ENCODE measurements around the gene ZBP1.
"Not testable (repeated sequence)": the region's sequence is repeated elsewhere in the genome, so short reads cannot be mapped to it uniquely, and the experiment has no call there.

The ZBP1 gene

GRCh38 chr20:57647933-57648785 is 27.9 kb upstream of the ZBP1 start:
- peaks cover 5% of the 10 kb centered on the region for H3K9me3 Mint-ChIP-seq
- peaks cover 3% of the 10 kb centered on the region for H3K36me3 Mint-ChIP-seq (ENCODE audit: insufficient read depth)
- ATAC-seq (replicated peaks; ENCODE audit: extremely low read depth, poor library complexity, severe bottlenecking), result no peak
- peaks cover 5% of the 10 kb centered on the region for H3K4me1 Mint-ChIP-seq
- DNase-seq (ENCODE audit: low spot score in 2 of 2), result no peak
- H3K27me3 Mint-ChIP-seq, result peaks cover 21% of the 10 kb centered on the region
- H3K4me3 Mint-ChIP-seq, result no peak overlapping the region
- no peak overlapping the region for H3K27ac Mint-ChIP-seq (ENCODE audit: low read depth)

GRCh38 chr20:57647006-57647932 is 27.0 kb upstream of the ZBP1 start:
- peaks cover 21% of the 10 kb centered on the region for H3K27me3 Mint-ChIP-seq
- H3K9me3 Mint-ChIP-seq, result peaks cover 5% of the 10 kb centered on the region
- no peak overlapping the region for H3K4me3 Mint-ChIP-seq
- no peak overlapping the region for H3K27ac Mint-ChIP-seq (ENCODE audit: low read depth)
- peak in 1 of 2 donors; percentile 9 for DNase-seq (ENCODE audit: low spot score in 2 of 2)
- ATAC-seq (replicated peaks; ENCODE audit: extremely low read depth, poor library complexity, severe bottlenecking), result no peak
- H3K36me3 Mint-ChIP-seq (ENCODE audit: insufficient read depth), result peaks cover 3% of the 10 kb centered on the region
- peaks cover 5% of the 10 kb centered on the region for H3K4me1 Mint-ChIP-seq

- no peak overlapping the region for H3K4me3 Mint-ChIP-seq
These were observed 18.6 kb upstream of the ZBP1 start for GRCh38 chr20:57638895-57639236.

GRCh38 chr20:57638173-57638894 is 18.1 kb upstream of the ZBP1 start:
- no peak overlapping the region for H3K4me3 Mint-ChIP-seq
- ATAC-seq (replicated peaks; ENCODE audit: extremely low read depth, poor library complexity, severe bottlenecking), result no peak
- peaks cover 31% of the 10 kb centered on the region for H3K27me3 Mint-ChIP-seq
- no peak for DNase-seq (ENCODE audit: low spot score in 2 of 2)
- H3K9me3 Mint-ChIP-seq, result peaks cover 22% of the 10 kb centered on the region
- peaks cover 16% of the 10 kb centered on the region for H3K4me1 Mint-ChIP-seq
- H3K27ac Mint-ChIP-seq (ENCODE audit: low read depth), result no peak overlapping the region
- no peaks in the 10 kb centered on the region for H3K36me3 Mint-ChIP-seq (ENCODE audit: insufficient read depth)

More at GRCh38 chr20:57638895-57639236, 18.6 kb upstream of the ZBP1 start:
- no peak overlapping the region for H3K27ac Mint-ChIP-seq (ENCODE audit: low read depth)
- H3K9me3 Mint-ChIP-seq, result peaks cover 22% of the 10 kb centered on the region
- no peak for DNase-seq (ENCODE audit: low spot score in 2 of 2)
- no peaks in the 10 kb centered on the region for H3K36me3 Mint-ChIP-seq (ENCODE audit: insufficient read depth)
- ATAC-seq (replicated peaks; ENCODE audit: extremely low read depth, poor library complexity, severe bottlenecking), result no peak
- peaks cover 31% of the 10 kb centered on the region for H3K27me3 Mint-ChIP-seq
- H3K4me1 Mint-ChIP-seq, result peaks cover 11% of the 10 kb centered on the region

- DNase-seq (ENCODE audit: low spot score in 2 of 2) (peak in 1 of 2 donors; percentile 12), ATAC-seq (replicated peaks; ENCODE audit: extremely low read depth, poor library complexity, severe bottlenecking) (peak; percentile 36)
- peaks cover 22% of the 10 kb centered on the region for H3K9me3 Mint-ChIP-seq
- no peak overlapping the region for H3K4me3 Mint-ChIP-seq
- H3K4me1 Mint-ChIP-seq, result peaks cover 49% of the 10 kb centered on the region
- no peak overlapping the region for H3K27ac Mint-ChIP-seq (ENCODE audit: low read depth)
- H3K36me3 Mint-ChIP-seq (ENCODE audit: insufficient read depth), result peaks cover 4% of the 10 kb centered on the region
- H3K27me3 Mint-ChIP-seq, result peaks cover 23% of the 10 kb centered on the region
These were observed 13.8 kb upstream of the ZBP1 start for GRCh38 chr20:57633945-57634491.

- Mint-ChIP-seq H3K27me3 (peaks cover 23% of the 10 kb centered on the region), H3K4me3 (no peak overlapping the region), H3K36me3 (ENCODE audit: insufficient read depth) (peaks cover 9% of the 10 kb centered on the region), H3K27ac (ENCODE audit: low read depth) (no peak overlapping the region), H3K4me1 (peaks cover 57% of the 10 kb centered on the region), H3K9me3 (peaks cover 22% of the 10 kb centered on the region)
- ATAC-seq (replicated peaks; ENCODE audit: extremely low read depth, poor library complexity, severe bottlenecking) (no peak), DNase-seq (ENCODE audit: low spot score in 2 of 2) (no peak)
These were observed 12.1 kb upstream of the ZBP1 start for GRCh38 chr20:57632286-57632685.

- peaks cover 9% of the 10 kb centered on the region for H3K36me3 Mint-ChIP-seq (ENCODE audit: insufficient read depth)
- DNase-seq (ENCODE audit: low spot score in 2 of 2), result no peak
- H3K9me3 Mint-ChIP-seq, result peaks cover 2% of the 10 kb centered on the region
- peak overlapping the region; percentile 91 for H3K27ac Mint-ChIP-seq (ENCODE audit: low read depth)
- peaks cover 75% of the 10 kb centered on the region for H3K4me1 Mint-ChIP-seq
- no peak for ATAC-seq (replicated peaks; ENCODE audit: extremely low read depth, poor library complexity, severe bottlenecking)
- peak overlapping the region; percentile 79 for H3K4me3 Mint-ChIP-seq
- peaks cover 5% of the 10 kb centered on the region for H3K27me3 Mint-ChIP-seq
These were observed 9.8 kb upstream of the ZBP1 start for GRCh38 chr20:57630061-57630460.

GRCh38 chr20:57629491-57629901 is 9.3 kb upstream of the ZBP1 start:
- not testable (repeated sequence) for ATAC-seq (replicated peaks; ENCODE audit: extremely low read depth, poor library complexity, severe bottlenecking); DNase-seq (ENCODE audit: low spot score in 2 of 2); H3K9me3 Mint-ChIP-seq; H3K36me3 Mint-ChIP-seq (ENCODE audit: insufficient read depth); H3K27me3 Mint-ChIP-seq
- H3K4me1 Mint-ChIP-seq, result peaks cover 72% of the 10 kb centered on the region
- peak overlapping the region; percentile 91 for H3K27ac Mint-ChIP-seq (ENCODE audit: low read depth)
- H3K4me3 Mint-ChIP-seq, result peak overlapping the region; percentile 79

- ATAC-seq (replicated peaks; ENCODE audit: extremely low read depth, poor library complexity, severe bottlenecking); H3K27me3 Mint-ChIP-seq; H3K9me3 Mint-ChIP-seq; DNase-seq (ENCODE audit: low spot score in 2 of 2); H3K36me3 Mint-ChIP-seq (ENCODE audit: insufficient read depth): not testable (repeated sequence)
- H3K4me1 Mint-ChIP-seq, result peaks cover 66% of the 10 kb centered on the region
- H3K27ac Mint-ChIP-seq (ENCODE audit: low read depth), result peak overlapping the region; percentile 91
- peak overlapping the region; percentile 79 for H3K4me3 Mint-ChIP-seq
These were observed 8.7 kb upstream of the ZBP1 start for GRCh38 chr20:57628962-57629308.

- Mint-ChIP-seq H3K36me3 (ENCODE audit: insufficient read depth) (peaks cover 9% of the 10 kb centered on the region), H3K4me1 (peaks cover 61% of the 10 kb centered on the region), H3K4me3 (peak overlapping the region; percentile 61), H3K27ac (ENCODE audit: low read depth) (peak overlapping the region; percentile 91), H3K27me3 (no peaks in the 10 kb centered on the region), H3K9me3 (no peaks in the 10 kb centered on the region)
- DNase-seq (ENCODE audit: low spot score in 2 of 2) (peak in 1 of 2 donors; percentile 64), ATAC-seq (replicated peaks; ENCODE audit: extremely low read depth, poor library complexity, severe bottlenecking) (peak; percentile 90)
These were observed 8.1 kb upstream of the ZBP1 start for GRCh38 chr20:57628047-57628961.

- peak overlapping the region; percentile 91 for H3K27ac Mint-ChIP-seq (ENCODE audit: low read depth)
- H3K4me1 Mint-ChIP-seq, result peaks cover 59% of the 10 kb centered on the region
- ATAC-seq (replicated peaks; ENCODE audit: extremely low read depth, poor library complexity, severe bottlenecking), result no peak
- peak overlapping the region; percentile 41 for H3K4me3 Mint-ChIP-seq
- no peaks in the 10 kb centered on the region for H3K27me3 Mint-ChIP-seq
- no peaks in the 10 kb centered on the region for H3K9me3 Mint-ChIP-seq
- peaks cover 9% of the 10 kb centered on the region for H3K36me3 Mint-ChIP-seq (ENCODE audit: insufficient read depth)
- no peak for DNase-seq (ENCODE audit: low spot score in 2 of 2)
These were observed 7.1 kb upstream of the ZBP1 start for GRCh38 chr20:57627339-57627738.
